Neural crest cell (in vitro differentiated cells): ENCODE data around the gene HMHB1. TPM values are rescaled to one million over a fixed set of nuclear protein-coding genes. Genes with fewer than 3 reads are reported as not detected.

ENCODE experiments used
- DNase-seq: peaks from one replicate; pipeline ENCODE4 v3.0.0; 2021; ENCODE audit warnings: low read depth, mixed read lengths, low spot score
- H3K27ac Mint-ChIP-seq: one replicate; pipeline ENCODE4 v1.8.0; 2021; ENCODE audit warnings: mild to moderate bottlenecking, mixed read lengths; ENCODE audit not compliant: unreplicated experiment
- H3K27me3 Mint-ChIP-seq: 2 replicates; pipeline ENCODE4 v1.8.0; 2021; ENCODE audit warnings: low read depth, mild to moderate bottlenecking, mixed read lengths
- H3K36me3 Mint-ChIP-seq: 2 replicates; pipeline ENCODE4 v1.8.0; 2021; ENCODE audit warnings: low read depth, mild to moderate bottlenecking, mixed read lengths
- H3K4me1 Mint-ChIP-seq: 2 replicates; pipeline ENCODE4 v1.8.0; 2021; ENCODE audit warnings: mixed read lengths
- H3K4me3 Mint-ChIP-seq: one replicate; pipeline ENCODE4 v1.8.0; 2021; ENCODE audit warnings: mild to moderate bottlenecking, mixed read lengths
- H3K9me3 Mint-ChIP-seq: 2 replicates; pipeline ENCODE4 v1.8.0; 2021; ENCODE audit warnings: mixed read lengths
- CTCF ChIP-seq: fragments of 200-600 bp; sonication (generic); conservative IDR thresholded peaks from 2 replicates; pipeline ENCODE4 v1.5.0; 2021; ENCODE audit warnings: antibody characterized with exemption, mild to moderate bottlenecking
- total RNA-seq: library from RNA; stranded (reverse); gene quantifications from 2 replicates; pipeline ENCODE4 v1.2.1, GENCODE V29; 2021

The HMHB1 gene
- total RNA-seq, 1 donor from 2014 or later: not detected

GRCh38 chr5:143781993-143782520 is 29.9 kb upstream of the HMHB1 start:
- Mint-ChIP-seq H3K4me1 (peaks cover 18% of the 10 kb centered on the region), H3K4me3 (no peak overlapping the region), H3K36me3 (peaks cover 2% of the 10 kb centered on the region), H3K27ac (no peak overlapping the region), H3K9me3 (peaks cover 12% of the 10 kb centered on the region), H3K27me3 (no peaks in the 10 kb centered on the region)
- TF ChIP-seq CTCF: no peak
- DNase-seq: no peak

GRCh38 chr5:143782588-143783386 is 29.2 kb upstream of the HMHB1 start:
- H3K4me3 Mint-ChIP-seq: no peak overlapping the region
- peaks cover 2% of the 10 kb centered on the region for H3K36me3 Mint-ChIP-seq
- H3K9me3 Mint-ChIP-seq: peaks cover 12% of the 10 kb centered on the region
- TF ChIP-seq CTCF: no peak
- no peak for DNase-seq
- peaks cover 18% of the 10 kb centered on the region for H3K4me1 Mint-ChIP-seq
- H3K27ac Mint-ChIP-seq: no peak overlapping the region
- H3K27me3 Mint-ChIP-seq: no peaks in the 10 kb centered on the region

- Mint-ChIP-seq H3K36me3 (peaks cover 2% of the 10 kb centered on the region), H3K27me3 (no peaks in the 10 kb centered on the region), H3K27ac (no peak overlapping the region), H3K4me1 (peaks cover 21% of the 10 kb centered on the region), H3K9me3 (peaks cover 4% of the 10 kb centered on the region), H3K4me3 (no peak overlapping the region)
- TF ChIP-seq CTCF: no peak
- DNase-seq: no peak
Observed at GRCh38 chr5:143788401-143788800, 23.6 kb upstream of the HMHB1 start.

- Mint-ChIP-seq H3K27me3 (no peaks in the 10 kb centered on the region), H3K4me1 (peaks cover 21% of the 10 kb centered on the region), H3K27ac (no peak overlapping the region), H3K9me3 (no peaks in the 10 kb centered on the region), H3K4me3 (no peak overlapping the region), H3K36me3 (no peaks in the 10 kb centered on the region)
- TF ChIP-seq CTCF: no peak
- DNase-seq: no peak
Observed at GRCh38 chr5:143790457-143791112, 21.4 kb upstream of the HMHB1 start.

GRCh38 chr5:143791848-143792731 is 19.9 kb upstream of the HMHB1 start:
- Mint-ChIP-seq H3K27me3 (no peaks in the 10 kb centered on the region), H3K36me3 (no peaks in the 10 kb centered on the region), H3K4me3 (no peak overlapping the region), H3K27ac (no peak overlapping the region), H3K9me3 (no peaks in the 10 kb centered on the region), H3K4me1 (peaks cover 21% of the 10 kb centered on the region)
- no peak for DNase-seq
- TF ChIP-seq CTCF: no peak
